GM21526 (cell line): ENCODE data around the gene SLC26A11.

Experiments
- ATAC-seq: cut with Tn5 transposase; IDR thresholded peaks from one replicate; pipeline ENCODE4 v1.9.1; 2021; ENCODE audit warnings: moderate library complexity; ENCODE audit not compliant: unreplicated experiment, low FRiP score

The SLC26A11 gene

DNA sequence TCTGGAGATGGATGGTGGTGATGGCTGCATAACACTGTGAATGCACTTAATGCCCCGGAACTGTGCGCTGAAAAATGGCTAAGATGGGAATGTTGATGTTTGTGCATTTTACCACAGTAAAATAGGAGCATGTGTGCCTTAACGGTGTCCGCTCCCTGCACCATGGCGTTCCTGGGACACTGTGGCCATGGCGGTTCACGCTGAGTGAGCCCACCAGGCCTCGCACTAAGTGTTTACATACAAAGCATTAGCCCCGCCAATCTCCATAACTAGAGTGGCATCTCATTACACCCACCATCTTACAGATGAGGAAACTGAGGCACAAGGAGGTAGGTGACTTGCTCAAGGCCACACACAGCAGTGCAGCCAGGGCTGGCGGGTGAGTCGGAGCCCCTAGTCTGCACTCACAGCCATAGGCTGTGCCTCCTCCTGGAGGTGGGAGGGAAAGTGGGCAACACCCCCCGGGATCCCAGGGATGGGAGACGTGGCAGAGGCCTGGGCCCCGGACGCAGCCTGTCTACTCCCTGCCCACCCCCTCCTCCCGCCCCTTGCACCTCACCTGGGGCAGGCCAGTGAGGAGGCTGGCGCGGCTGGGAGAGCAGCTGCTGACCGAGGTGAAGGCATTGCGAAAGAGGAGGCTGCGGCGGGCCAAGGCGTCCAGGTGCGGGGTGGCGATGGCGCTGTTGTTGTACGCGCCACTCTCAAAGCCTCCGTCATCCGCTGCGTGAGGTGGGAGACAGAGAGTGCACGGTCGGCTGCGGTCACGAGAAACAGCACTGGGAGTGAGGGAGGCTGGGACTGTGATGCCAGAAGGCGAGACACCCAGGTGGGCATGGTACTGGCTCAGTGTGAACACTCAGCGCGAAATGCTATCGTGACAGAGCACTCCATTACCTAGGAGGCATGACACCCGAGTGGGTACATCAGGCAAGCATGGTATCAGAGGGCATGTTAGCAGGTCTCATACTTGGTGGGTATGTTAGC lies 3.5 kb upstream of the SLC26A11 start:
- ATAC-seq = no peak

DNA sequence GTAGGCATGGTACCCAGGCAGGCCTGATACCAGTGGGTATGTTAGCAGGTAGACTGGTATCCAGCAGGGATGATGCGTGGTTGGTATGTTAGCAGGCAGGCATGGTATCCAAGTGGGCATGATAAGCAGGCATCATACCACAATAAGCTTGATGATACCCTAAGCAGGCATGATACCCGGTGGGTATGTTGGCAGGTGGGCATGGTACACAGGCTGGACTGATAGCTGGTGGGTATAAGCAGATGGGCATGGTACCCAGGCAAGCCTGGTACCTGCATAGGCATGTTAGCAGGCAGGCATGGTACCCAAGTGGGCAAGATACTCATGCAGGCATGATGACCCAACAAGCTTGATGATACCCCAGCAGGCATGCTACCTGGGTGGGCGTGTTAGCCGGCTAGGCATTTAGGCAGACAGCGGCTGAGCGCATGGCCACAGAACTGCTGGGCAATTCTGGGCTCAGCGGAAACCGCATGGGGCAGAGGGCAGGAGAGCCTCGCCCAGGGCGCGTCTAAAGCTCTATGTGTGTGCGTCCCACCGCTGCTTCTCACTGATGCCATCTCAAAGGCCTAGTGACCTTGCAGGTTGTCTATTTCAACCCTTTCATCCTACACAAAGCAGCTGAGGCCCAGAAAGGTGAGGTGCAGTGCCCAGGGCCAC lies 2.4 kb upstream of the SLC26A11 start:
- no peak for ATAC-seq

DNA sequence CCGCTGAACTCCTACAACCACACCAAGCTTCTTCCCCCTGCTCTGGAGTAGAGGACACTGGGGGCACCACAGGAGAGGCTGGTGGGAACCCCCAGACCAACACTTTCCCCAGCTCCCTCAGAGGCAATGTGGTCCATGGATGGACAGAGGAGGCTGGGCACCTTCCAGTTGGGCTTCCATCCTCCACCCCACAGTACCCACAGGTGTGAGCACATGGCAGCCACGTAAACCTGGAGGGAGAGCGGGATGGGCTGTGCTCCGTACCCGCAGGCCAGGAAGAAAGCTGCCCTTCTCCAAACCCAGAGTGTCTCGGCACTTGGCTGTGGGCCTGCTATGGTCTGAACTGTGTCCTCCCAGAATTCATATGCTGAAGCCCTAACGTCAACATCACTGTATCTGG lies 1.8 kb upstream of the SLC26A11 start:
- no peak for ATAC-seq

DNA sequence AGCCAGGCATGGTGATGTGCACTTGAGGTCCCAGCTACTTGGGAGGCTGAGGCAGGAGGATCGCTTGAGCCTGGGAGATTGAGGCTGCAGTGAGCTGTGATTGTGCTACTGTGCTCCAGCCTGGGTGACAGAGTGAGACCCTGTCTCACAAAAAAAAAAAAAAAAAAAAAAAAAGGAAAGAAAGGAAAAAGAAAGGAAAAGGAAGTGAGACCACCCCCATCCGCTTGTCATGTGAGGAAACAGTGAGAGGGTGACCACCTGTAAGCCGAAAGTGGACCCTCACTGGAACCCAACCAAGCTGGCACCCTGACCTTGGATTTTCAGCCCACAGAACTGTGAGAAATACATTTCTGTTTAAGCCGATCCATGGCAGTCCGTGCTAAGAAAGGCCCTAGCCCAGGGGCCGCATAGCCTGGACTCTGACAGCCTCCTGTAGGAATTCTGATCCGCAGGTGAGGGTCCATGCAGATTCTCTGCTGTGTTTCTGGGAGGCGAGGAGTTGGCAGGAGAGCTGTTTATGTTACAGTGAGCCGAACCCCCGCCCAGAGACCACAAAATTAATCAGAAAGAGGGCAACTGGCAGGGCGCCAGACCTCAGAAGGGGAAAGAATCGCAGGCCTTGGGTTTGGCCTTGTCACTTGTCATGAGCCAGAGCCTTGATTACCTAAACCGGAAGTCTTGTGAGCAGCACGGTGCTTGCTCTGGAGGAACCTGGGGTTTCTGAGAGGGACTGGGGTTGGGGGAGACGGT lies 1.0 kb upstream of the SLC26A11 start:
- no peak for ATAC-seq

DNA sequence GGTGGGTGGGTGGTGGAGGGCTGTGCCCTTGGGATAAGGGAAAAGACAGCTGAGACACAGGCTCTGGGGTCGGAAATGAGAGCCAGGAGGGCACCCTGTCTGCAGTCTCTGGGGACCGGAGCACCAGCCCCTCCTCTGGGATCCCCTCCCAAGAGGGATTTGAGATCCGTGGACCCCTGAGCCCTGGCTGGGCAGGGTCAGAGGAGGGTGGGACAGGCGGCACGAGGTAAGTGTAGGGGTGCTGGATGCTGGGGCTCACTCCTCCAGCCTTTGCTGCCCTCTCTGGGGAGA lies 519 bp upstream of the SLC26A11 start:
- no peak for ATAC-seq

DNA sequence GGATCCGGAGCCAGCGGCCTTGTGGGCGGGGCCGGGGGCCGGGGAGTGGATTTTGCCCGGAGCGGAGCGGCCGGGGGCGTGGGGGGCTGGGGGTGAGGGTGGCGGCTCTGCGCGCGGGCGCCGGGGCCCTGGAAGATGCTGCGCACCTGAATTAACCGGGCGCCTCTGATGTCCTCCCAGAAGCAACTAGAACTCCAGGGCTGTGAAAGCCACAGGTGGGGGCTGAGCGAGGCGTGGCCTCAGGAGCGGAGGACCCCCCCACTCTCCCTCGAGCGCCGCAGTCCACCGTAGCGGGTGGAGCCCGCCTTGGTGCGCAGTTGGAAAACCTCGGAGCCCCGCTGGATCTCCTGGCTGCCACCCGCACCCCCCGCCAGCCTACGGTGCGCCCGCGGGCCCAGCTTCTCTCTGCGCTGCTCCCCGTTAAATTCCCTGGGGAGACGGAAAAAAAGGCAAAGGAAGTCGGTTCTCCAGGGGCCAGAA lies 549 bp downstream of the SLC26A11 start:
- ATAC-seq = no peak

DNA sequence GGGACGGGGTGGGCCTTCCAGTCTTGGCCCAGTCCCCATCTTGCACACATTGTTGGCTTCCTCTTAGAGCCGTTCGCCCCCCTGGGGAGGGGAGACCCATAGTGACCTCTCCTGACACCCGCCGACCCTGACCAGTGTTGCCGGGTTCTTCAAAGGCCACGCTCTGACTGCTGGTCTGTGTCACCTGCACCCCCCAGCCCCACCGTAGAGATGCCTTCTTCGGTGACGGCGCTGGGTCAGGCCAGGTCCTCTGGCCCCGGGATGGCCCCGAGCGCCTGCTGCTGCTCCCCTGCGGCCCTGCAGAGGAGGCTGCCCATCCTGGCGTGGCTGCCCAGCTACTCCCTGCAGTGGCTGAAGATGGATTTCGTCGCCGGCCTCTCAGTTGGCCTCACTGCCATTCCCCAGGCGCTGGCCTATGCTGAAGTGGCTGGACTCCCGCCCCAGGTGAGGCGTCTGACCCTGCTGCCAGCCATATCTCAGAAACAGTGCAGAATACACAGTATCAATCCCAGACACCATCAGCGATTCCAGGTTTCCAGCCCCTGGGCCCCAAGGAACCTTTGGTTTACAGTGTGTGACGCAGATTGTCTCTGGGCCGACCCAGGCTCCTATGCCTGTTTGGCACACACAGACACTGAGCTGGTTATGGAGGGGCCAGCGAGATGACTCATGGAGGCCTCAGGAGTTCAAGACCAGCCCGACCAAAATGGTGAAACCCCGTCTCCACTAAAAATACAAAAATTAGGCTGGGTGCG lies 1.3 kb downstream of the SLC26A11 start:
- no peak for ATAC-seq

DNA sequence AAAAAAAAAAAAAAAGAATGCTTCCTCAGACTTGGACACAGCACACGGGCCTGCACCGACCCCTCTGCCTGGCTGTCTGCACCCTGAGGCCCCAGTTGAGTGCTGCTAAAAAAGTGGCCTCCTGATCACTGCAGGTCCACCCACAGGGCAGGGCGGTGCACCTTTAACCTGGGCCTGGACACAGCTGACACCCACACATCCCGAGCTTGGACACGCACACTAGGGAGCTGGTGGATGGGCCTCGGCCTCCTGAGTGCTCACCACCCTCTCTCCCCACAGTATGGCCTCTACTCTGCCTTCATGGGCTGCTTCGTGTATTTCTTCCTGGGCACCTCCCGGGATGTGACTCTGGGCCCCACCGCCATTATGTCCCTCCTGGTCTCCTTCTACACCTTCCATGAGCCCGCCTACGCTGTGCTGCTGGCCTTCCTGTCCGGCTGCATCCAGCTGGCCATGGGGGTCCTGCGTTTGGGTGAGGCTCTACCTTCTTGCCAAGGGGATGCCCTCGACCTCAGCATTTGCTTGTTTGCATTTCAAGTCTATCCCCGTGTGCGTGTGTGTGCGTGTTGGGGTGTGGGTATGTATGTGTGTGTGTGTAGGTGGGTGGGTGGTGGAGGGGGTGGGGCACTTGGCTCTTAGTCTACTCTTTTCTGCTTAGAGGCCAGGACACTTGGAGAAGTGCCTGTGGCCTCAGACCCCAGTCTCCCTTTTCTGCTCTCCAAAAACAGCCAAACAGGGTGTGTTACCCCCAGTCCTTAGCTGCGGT lies 2.3 kb downstream of the SLC26A11 start:
- ATAC-seq = no peak

DNA sequence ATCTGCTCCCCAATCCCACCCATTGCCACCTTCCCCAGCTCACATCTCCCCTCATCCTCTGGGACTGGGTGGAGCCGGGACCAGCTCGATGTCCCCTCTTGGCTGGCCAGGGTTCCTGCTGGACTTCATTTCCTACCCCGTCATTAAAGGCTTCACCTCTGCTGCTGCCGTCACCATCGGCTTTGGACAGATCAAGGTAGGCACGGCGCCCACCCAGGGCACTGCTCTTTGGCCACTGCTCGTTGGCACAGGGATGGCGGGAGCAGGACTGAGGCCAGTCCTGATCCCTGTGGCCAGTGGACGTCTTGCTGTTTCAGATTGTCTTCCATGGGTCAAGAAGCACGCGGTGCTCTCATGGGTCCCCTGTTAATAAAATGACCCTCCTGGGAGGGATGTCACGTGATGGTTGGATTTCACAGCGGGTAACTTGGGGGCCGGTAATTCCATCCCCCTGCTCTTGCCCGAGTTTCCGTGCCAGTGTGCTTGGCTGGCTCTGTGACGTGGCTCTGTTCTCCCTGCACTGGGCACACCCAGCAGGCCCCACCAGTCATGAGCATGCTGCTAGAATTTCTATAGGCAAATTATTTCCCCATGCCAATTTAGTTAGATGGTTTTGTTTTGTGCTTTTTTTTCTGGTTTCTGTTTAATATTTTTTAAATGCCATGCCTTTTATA lies 3.1 kb downstream of the SLC26A11 start:
- ATAC-seq = no peak

DNA sequence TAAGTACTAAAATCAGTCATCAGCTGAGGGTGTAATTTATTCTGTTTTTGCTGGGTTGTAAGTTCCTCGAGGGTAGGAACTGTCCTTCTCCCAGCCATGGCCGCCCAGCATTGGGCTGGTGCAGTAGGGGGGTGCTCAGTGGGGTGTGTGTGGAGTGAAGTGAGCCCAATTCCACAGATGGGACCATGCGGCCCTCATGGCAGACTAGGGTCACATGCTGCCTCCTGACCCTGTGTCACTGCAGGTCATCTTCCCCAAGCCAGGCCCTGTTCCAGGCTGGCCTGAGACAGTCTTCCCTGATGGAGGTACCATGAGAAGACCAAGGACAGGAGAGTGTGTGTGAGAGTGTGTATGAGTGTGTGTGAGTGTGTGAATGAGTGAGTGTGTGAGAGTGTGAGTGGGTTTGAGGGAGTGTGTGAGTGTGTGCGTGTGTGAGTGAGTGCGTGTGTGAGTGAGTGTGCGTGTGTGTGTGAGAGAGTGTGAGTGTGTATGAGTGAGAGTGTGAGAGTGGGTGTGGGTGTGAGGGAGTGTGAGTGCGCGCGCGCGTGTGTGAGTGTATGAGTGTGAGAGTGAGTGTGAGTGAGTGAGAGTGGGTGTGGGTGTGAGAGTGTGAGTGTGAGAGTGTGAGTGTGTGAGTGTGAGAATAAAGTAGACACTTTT lies 3.7 kb downstream of the SLC26A11 start:
- ATAC-seq = no peak

DNA sequence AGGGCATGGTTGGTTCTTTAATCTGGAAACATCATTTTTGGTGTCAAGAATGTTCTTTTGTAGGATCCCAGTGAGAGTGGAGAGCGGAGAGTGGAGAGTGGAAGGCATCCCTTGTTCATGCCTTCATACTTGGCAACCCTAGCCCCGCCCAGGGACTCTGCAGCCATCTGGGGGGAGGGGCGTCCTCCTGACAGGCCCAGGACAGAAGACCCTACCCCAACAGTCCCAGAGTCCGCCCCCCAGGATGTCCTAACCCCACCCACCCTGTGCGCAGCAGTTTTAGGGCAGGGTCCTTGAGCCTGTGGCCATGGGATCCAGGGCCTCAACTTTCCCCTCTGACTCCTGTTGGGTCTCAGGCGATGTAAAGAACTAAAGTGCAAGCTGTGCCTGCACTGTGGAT lies 4.5 kb downstream of the SLC26A11 start:
- no peak for ATAC-seq

DNA sequence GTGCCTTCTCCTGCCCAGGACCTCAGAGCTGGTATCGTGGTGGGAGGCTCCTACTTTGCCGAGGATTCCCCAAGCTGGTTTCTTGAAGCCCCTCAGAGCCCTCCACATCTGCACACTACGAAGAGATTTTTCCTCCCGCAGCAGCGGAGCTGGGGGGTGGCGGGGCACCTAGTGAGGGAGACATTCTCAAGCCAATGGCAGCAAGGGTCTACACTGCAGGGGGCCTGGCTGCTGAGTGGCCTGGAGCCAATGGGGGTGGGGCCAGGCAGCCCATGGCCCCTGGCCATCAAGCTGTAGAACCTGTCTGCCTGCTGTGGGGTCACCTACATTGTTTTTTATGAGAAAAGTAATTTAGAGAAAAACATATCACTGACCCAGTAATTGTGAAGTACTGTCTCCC lies 5.0 kb downstream of the SLC26A11 start:
- ATAC-seq = no peak

DNA sequence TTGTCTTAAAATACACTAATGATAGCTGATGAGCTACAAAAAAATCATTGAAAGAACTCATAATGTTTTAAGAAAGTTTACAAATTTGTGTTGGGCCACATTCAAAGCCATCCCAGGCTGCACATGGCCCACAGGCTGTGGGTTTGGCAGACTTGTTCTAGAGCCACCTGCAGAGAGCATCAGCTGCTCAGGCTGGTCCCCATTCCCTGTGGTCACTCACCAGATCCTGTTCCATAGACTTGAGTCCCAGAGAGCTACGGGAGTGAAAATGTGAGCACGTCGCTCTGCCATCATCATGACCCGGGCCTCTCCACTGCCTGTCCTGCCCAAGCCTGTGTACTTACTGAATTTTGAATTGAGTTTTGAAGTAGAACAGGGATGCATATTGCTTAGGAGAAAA lies 6.9 kb downstream of the SLC26A11 start:
- ATAC-seq = no peak

DNA sequence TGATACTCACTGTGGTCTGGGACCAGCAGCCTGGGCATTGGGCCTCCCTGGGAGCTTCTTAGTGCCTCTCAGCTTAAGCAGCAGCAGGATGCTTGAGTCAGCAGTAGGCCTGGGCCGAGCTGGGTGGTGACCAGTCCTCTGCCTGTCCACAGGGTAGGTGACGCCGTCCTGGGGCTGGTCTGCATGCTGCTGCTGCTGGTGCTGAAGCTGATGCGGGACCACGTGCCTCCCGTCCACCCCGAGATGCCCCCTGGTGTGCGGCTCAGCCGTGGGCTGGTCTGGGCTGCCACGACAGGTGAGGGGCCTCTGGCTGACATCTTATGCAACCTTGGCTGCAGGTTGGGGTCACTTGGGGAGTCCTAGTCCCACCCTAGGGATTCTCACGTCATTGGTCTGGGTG lies 7.4 kb downstream of the SLC26A11 start:
- no peak for ATAC-seq

DNA sequence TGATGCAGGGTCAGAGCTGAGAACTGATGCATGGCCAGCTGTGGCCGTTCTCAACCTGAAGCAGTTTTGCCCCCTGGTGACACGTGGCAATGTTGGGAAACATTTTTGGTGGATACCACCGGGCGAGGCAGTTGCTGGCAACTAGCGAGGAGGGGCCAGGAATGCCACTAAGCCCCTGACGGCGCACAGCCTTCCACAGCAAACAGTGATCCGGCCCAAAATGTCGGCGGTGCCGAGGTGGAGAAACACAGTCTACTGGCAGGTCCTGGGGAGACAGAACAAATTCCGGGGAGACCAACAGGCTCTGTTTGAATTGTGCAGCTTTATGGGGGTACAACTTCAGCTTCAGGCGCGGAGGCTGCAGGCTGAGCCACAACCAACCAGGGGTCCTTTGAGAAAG lies 8.2 kb downstream of the SLC26A11 start:
- ATAC-seq = no peak

DNA sequence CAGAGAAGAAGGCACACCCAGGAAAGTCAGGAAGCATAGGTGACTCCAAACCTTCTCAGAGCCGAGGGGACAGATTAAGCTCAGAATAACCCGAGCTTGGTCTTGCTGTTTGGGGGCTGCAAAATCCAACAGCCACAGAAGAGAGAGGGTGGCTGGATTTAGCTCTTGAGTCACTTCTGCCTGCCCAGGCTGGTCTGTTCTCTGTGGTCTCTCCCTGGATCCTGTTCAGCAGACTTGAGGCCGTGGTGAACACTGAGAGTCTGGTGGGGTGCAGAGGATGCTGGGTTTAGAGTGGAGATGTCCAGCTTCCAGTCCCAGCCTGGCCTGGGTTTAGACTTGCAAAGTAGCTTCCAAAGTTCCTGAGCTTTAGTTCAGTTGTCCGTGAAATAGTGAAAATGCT lies 8.8 kb downstream of the SLC26A11 start:
- ATAC-seq = no peak

DNA sequence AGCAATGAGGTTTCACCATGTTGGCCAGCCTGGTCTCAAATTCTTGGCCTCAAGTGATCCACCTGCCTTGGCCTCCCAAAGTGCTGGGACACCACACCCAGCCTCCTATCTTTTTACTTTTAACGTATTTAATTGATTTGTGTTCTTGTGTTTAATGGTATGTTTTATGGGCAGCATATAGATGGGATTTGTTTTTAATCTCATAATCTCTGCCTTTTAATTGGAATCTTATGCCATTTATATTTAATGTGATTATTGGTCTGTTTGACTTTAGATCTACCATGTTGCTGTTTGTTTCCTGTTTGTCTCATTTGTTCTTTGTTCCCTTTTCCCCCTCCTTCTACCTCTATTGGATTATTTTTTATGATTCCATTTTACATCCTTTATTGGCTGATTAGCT lies 12.2 kb downstream of the SLC26A11 start:
- no peak for ATAC-seq

DNA sequence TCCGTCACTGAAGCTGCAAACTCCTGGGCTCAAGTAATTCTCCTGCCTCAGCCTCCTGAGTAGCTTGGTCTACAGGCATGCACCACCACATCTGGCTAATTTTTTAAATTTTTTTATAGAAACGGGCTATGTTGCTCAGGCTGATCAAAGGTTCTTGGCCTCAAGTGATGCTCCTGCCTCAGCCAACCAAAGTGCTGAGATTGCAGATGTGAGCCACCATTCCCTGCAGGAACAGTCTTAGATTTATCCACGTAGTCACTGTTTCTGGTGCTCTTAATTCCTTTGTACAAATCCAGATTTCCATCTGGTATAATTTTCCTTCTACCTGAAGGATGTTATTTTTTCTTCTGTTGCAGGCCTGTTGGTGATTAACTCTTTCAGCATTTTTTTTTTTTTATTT lies 13.0 kb downstream of the SLC26A11 start:
- no peak for ATAC-seq

DNA sequence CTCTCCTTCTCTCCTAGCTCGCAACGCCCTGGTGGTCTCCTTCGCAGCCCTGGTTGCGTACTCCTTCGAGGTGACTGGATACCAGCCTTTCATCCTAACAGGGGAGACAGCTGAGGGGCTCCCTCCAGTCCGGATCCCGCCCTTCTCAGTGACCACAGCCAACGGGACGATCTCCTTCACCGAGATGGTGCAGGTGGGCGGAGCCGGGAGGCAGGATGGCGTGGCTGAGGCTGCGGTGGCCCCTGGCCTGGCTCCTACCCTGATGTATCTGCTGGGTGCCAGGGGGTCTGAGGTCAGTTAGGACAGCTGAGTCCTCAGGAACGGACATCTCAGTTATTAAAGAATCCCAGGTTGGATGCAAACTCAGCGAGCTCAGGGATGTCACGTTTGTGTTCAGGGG lies 16.7 kb downstream of the SLC26A11 start:
- ATAC-seq = no peak
